ENCODE results near the gene MAML3.

GRCh38 chr4:140149846-140150635 is 3.9 kb downstream of the MAML3 start:
- TF ChIP-seq TAF1 (IDR thresholded peaks at IDR 0.05; ENCODE audit: low read depth) (no peak), TCF12 (IDR thresholded peaks at IDR 0.05; ENCODE audit: low read depth) (no peak), RAD21 (IDR thresholded peaks at IDR 0.05; ENCODE audit: low read depth) (no peak), YY1 (IDR thresholded peaks at IDR 0.05; ENCODE audit: low read depth) (no peak), CEBPB (IDR thresholded peaks at IDR 0.05) (no peak), REST (IDR thresholded peaks at IDR 0.05; ENCODE audit: low read depth) (no peak)

Data from Ishikawa (cell line).